GM15510 (cell line): ENCODE data around the gene SYNPO.

Source experiments
- POLR2A ChIP-seq: IDR thresholded peaks from 3 replicates; pipeline ENCODE4 v1.6.1; 2011; ENCODE audit warnings: borderline replicate concordance; ENCODE audit not compliant: insufficient read length; ENCODE audit errors: extremely low read depth

SYNPO gene

GRCh38 chr5:150626853-150627276, 13.6 kb upstream of the SYNPO start:
- no peak for TF ChIP-seq POLR2A

DNA sequence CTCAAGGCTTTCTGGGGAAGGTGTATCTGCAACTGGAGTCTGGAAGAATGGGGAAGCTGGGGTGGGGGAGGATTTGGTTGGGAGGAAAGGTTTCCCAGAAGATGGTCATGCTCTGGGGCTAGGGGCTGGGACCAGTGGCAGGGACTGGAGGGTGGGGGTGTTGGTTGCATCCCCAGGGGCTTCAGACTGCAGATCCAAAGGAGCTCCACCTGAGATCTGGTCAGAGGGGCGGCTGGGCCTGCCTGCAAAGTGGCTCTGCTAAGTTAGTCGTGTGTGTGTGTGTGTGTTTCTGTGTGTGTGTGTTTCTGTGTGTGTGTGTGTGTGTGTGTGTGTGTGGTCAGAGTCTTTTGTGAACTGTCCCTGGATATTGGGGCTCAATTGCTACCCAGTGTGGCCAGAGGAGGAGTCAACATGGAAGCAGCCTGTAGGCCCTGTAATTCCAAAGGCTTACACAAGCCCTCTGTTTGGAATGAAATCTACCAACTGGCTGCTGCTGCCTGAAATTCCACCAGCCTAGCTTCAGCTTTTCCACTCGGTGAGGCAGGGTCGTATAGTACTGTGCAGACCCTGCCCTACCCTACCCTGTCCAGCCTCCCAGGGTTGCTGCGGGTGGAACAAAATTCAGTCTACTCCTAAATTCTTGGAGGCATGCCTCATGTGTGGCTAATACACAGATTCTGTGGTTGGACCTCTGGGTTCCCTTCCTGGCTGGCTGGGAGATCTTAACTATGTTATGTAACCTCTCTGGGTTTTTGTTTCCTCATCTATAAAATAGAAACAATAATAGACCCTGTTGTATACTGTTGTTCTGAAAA, 12.5 kb upstream of the SYNPO start:
- no peak for TF ChIP-seq POLR2A

DNA sequence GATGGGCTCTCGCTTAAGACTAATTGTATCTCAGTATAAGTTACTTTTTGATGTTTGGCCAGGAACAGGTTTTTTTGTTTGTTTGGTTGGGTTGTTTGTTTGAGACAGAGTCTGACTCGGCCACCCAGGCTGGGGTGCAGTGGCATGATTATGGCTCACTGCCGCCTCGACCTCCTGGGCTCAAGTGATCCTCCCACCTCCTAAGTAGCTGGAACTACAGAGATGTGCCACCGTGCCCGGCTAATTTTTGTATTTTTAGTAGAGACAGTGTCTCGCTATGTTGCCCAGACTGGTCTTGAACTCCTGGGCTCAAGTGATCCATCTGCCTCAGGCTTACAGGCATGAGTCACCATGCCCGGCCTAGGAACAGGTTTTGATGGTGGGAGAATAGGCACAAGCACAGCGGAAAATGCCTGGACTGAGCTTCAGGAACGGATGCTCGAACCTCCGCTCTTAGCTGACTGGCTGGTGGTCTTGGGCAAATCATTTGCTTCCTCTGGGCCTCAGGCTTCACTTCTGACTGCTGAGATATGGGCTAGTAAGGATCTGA, 11.4 kb upstream of the SYNPO start:
- no peak for TF ChIP-seq POLR2A

- no peak for TF ChIP-seq POLR2A
Observed at GRCh38 chr5:150630016-150630415, 10.4 kb upstream of the SYNPO start.

- no peak for TF ChIP-seq POLR2A
Observed at GRCh38 chr5:150630461-150631325, 9.8 kb upstream of the SYNPO start.

DNA sequence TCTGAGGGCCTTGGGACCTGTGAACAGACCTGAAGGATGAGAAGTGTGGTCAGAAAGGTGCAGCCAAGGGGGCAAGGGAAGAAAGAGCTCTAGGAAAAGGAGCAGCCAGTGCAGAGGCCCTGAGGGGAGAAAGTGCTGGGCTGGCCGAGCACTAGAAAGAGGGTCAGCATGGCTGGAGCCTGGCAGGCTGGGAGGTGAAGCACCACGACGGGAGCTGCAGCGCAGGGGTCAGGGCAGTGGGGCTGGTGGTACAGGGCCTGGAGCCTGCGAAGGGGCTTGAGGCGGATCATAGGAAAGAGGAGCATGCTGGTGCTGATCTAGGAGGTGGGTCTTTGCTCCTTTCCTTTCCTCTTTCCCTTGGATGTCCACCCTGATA, 9.1 kb upstream of the SYNPO start:
- no peak for TF ChIP-seq POLR2A

GRCh38 chr5:150632305-150633160, 7.9 kb upstream of the SYNPO start:
- TF ChIP-seq POLR2A: no peak

DNA sequence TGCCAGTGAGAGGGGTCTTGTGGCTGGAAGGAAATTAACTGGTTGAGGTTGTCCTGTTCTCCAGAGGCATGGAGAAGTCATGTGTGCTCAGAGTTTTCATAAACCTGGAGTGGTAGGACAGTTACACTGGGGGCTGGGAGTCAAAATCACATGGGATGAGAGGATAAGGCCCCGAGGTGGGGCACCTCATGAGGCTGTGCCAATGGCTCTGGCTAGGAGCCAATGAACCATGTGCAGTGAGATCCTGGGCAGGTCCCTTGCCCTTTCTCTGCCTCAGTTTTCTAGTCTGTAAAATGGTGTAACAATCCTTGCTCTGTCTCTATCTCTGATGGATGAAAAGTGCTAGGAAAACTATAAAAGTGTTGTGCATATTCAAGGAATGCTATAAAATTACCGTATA, 7.0 kb upstream of the SYNPO start:
- TF ChIP-seq POLR2A: no peak

- no peak for TF ChIP-seq POLR2A
Observed at GRCh38 chr5:150636391-150637244, 3.8 kb upstream of the SYNPO start.

DNA sequence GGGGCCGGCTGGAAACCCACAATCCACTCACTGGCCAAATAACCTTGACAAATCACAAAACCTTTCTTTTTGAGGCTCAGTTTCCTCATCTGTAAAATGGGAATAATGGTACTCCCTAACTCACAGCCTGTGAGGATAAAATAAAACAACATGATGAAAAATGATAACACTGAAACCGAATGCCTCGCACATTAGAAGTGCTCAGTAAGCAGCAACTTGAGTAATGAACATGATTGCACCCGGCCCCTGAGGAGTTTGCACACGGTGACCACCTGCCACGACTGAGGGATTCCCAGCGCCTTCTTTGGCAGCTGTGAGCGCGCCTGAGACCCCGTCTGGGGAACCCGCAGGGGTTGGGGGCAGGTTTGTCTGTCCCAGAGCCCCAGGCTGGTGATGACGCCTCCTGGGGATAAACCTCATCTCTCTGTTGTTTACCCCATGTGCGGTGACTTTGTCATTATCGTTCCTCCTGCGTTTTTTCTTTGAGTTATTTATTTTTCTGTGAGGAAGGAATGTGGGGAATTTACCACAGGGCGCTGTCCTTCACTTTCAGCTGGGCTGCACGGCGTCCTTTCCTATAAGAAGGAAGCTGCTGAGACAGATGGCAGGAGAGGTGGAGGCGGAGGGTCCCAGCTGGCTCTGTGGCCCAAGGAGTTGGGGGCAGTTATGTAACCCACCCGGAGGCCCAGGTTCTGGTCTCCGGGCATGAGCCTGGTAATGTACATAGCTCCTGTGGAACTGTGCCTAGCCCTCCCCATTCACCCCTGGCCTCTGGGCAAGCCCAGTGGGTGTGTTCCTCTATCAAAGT, 3.0 kb upstream of the SYNPO start:
- no peak for TF ChIP-seq POLR2A

DNA sequence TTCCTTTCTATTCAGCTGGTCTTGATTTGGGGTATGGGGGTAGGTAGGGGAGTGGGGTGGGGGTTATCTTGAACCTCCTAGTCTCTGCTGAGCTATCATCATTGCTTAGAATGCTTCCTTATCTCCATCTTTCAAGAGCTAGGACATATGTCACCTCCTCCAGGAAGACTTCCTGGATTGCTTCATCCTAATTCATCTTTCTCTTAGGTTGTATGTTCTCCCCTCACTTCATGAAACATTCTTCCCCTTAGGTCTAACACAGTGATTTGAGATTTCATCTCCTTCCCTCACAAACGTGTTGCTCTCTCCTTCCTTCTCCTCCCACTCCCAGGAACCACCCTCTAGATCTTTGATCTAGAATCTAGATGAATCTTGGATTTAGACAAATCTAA, 2.4 kb upstream of the SYNPO start:
- TF ChIP-seq POLR2A: no peak

DNA sequence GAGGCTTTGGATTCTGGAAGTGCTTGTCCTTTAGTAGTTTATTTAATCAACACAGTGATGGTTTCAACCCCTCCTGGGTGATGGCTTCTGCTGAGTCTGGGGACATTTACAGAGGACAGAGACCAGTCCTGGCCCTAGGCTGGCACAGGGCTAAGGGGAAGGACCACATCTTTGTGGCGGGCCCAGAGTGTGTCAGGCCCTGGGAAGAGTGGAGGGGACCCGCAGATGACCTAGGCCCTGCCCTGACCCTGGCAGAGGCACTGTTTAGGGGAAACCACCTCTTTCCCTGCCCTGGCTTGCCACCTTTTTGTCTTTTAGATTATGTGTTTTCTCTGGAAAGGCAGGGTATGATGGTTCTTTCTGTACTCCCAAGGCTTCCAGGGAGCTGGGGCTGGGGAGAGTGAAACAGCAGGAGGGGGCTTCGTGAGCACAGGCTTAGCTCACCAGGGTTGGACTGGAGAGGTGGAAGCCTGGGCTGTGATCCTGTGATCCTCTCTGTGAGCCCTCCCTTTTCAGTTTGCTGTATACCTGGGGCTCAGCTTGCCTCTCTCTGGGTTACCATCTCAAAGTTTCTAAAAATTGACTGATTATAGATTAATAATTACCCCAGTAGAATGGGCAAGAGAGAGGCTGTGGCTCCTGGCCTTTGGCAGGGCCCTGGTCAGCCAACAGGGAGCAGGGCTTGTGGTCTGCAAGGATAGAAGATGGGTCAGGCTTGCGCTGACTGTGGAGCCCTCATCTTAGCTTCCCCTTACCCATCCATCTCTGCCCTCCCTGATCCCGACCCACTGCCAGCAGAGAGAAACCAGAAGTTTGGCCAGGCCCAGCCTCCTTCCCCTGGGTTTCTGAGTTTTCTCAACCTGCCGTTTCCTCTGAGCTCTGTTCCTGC, 1.7 kb upstream of the SYNPO start:
- no peak for TF ChIP-seq POLR2A

DNA sequence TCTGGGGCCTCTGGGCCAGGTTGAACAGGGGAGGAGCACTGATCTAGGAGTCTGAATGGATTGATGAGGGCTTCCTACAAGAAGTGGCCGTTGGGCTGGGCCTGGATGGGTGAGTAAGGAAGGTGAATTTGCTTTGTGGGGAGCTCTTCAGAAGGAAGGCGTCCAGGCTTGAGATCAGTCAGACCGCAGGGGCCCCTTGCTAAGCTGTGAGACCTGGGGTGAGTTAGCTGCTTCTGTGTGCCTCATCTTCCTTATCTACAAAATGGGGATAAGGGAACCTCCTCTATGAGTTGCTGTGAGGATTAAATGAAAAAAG, 1.1 kb upstream of the SYNPO start:
- no peak for TF ChIP-seq POLR2A

GRCh38 chr5:150639751-150640150, 709 bp upstream of the SYNPO start:
- no peak for TF ChIP-seq POLR2A
